H9 (cell line): ENCODE measurements around the gene HLA-DQB1. TPM values are rescaled to one million over a fixed set of nuclear protein-coding genes. Genes with fewer than 3 reads are reported as not detected.

Experiments used
- DNase-seq: peaks from one replicate; pipeline ENCODE4 v3.0.0-alpha.2; 2017
- H2AFZ ChIP-seq: one replicate; pipeline ENCODE4 v1.6.1; 2013; ENCODE audit warnings: mild to moderate bottlenecking, low read length, control low read depth, moderate library complexity
- H2AK5ac ChIP-seq: 2 replicates; pipeline ENCODE4 v1.6.1; 2013; ENCODE audit warnings: low read length, control low read depth, mixed read lengths; ENCODE audit not compliant: insufficient read length
- H2BK120ac ChIP-seq: one replicate; pipeline ENCODE4 v1.6.1; 2013; ENCODE audit warnings: low read depth, mild to moderate bottlenecking, low read length, control low read depth, inconsistent platforms; ENCODE audit not compliant: poor library complexity, severe bottlenecking
- H2BK12ac ChIP-seq: 2 replicates; pipeline ENCODE4 v1.6.1; 2013; ENCODE audit warnings: low read length, control low read depth, mixed read lengths, low read depth; ENCODE audit not compliant: insufficient read length
- H2BK15ac ChIP-seq: 2 replicates; pipeline ENCODE4 v1.6.1; 2013; ENCODE audit warnings: low read depth, low read length, control low read depth
- H2BK20ac ChIP-seq: one replicate; pipeline ENCODE4 v1.6.1; 2013; ENCODE audit warnings: low read depth, mild to moderate bottlenecking, low read length, control low read depth, inconsistent platforms; ENCODE audit not compliant: poor library complexity, severe bottlenecking
- H2BK5ac ChIP-seq: 2 replicates; pipeline ENCODE4 v1.6.1; 2013; ENCODE audit warnings: low read length, control low read depth, mixed read lengths; ENCODE audit not compliant: insufficient read length
- H3K14ac ChIP-seq: 2 replicates; pipeline ENCODE4 v1.6.1; 2013; ENCODE audit warnings: low read length, control low read depth; ENCODE audit not compliant: insufficient read depth
- H3K18ac ChIP-seq: 2 replicates; pipeline ENCODE4 v1.6.1; 2013; ENCODE audit warnings: low read depth, mild to moderate bottlenecking, mixed read lengths, low read length, control low read depth; ENCODE audit not compliant: insufficient read length
- H3K23ac ChIP-seq: 2 replicates; pipeline ENCODE4 v1.6.1; 2013; ENCODE audit warnings: low read length, control low read depth, mixed read lengths, low read depth; ENCODE audit not compliant: insufficient read length
- H3K23me2 ChIP-seq: 2 replicates; pipeline ENCODE4 v1.6.1; 2013; ENCODE audit warnings: low read depth, mild to moderate bottlenecking, mixed read lengths, low read length, control low read depth; ENCODE audit not compliant: insufficient read length, poor library complexity, severe bottlenecking
- H3K27ac ChIP-seq: 2 replicates; pipeline ENCODE4 v1.5.1; 2013; ENCODE audit warnings: low read length, control low read depth, mixed read lengths, low read depth; ENCODE audit not compliant: insufficient read length
- H3K27me3 ChIP-seq: 2 replicates; pipeline ENCODE4 v1.6.1; 2013; ENCODE audit warnings: low read length, control low read depth, inconsistent platforms; ENCODE audit not compliant: insufficient read depth
- H3K4ac ChIP-seq: 2 replicates; pipeline ENCODE4 v1.6.1; 2013; ENCODE audit warnings: low read depth, mild to moderate bottlenecking, control low read depth, inconsistent platforms, low read length, moderate library complexity
- H3K4me1 ChIP-seq: 2 replicates; pipeline ENCODE4 v1.6.1; 2013; ENCODE audit warnings: low read length, control low read depth, inconsistent platforms; ENCODE audit not compliant: insufficient read depth
- H3K4me2 ChIP-seq: 2 replicates; pipeline ENCODE4 v1.6.1; 2013; ENCODE audit warnings: low read length, control low read depth, mixed read lengths; ENCODE audit not compliant: insufficient read length, insufficient read depth
- H3K56ac ChIP-seq: 2 replicates; pipeline ENCODE4 v1.6.1; 2013; ENCODE audit warnings: low read depth, mild to moderate bottlenecking, mixed read lengths, low read length, control low read depth; ENCODE audit not compliant: insufficient read length
- H3K79me1 ChIP-seq: 2 replicates; pipeline ENCODE4 v1.6.1; 2013; ENCODE audit warnings: low read depth, mild to moderate bottlenecking, moderate library complexity, low read length, control low read depth, inconsistent platforms; ENCODE audit not compliant: insufficient read depth, poor library complexity, severe bottlenecking
- H3K79me2 ChIP-seq: 2 replicates; pipeline ENCODE4 v1.6.1; 2013; ENCODE audit warnings: low read length, control low read depth, inconsistent platforms; ENCODE audit not compliant: insufficient read depth
- H3K9ac ChIP-seq: 2 replicates; pipeline ENCODE4 v1.6.1; 2013; ENCODE audit warnings: low read length, control low read depth, mixed read lengths; ENCODE audit not compliant: insufficient read length; ENCODE audit errors: extremely low read depth
- H3K9me3 ChIP-seq: one replicate; pipeline ENCODE4 v1.6.1; 2013; ENCODE audit warnings: low read depth, low read length, inconsistent platforms; ENCODE audit not compliant: control insufficient read depth
- H3T11ph ChIP-seq: one replicate; pipeline ENCODE4 v1.6.1; 2013; ENCODE audit warnings: mild to moderate bottlenecking, low read length, control low read depth, inconsistent platforms
- H4K20me1 ChIP-seq: one replicate; pipeline ENCODE4 v1.6.1; 2013; ENCODE audit not compliant: control insufficient read depth, insufficient read length, insufficient read depth
- H4K5ac ChIP-seq: 2 replicates; pipeline ENCODE4 v1.6.1; 2013; ENCODE audit warnings: low read depth, mild to moderate bottlenecking, mixed read lengths, low read length, control low read depth; ENCODE audit not compliant: insufficient read length
- H4K8ac ChIP-seq: replicated peaks from 2 replicates; pipeline ENCODE4 v1.6.1; 2013; ENCODE audit warnings: low read length, control low read depth, mixed read lengths, low read depth; ENCODE audit not compliant: insufficient read length
- H4K91ac ChIP-seq: 2 replicates; pipeline ENCODE4 v1.6.1; 2013; ENCODE audit warnings: low read depth, mild to moderate bottlenecking, moderate library complexity, mixed read lengths, low read length, control low read depth; ENCODE audit not compliant: insufficient read length
- H3K27ac Mint-ChIP-seq, 3 experiments: 2 replicates in 2 of 3; 3 replicates in 1 of 3; pipeline ENCODE4 v1.8.0; 2020 to 2021; ENCODE audit warnings: mixed read lengths in 3 of 3, mild to moderate bottlenecking in 1 of 3, moderate library complexity in 1 of 3
- H3K27me3 Mint-ChIP-seq: 2 replicates; pipeline ENCODE4 v1.8.0; 2021; ENCODE audit warnings: low read depth, mild to moderate bottlenecking, moderate library complexity, mixed read lengths
- H3K36me3 Mint-ChIP-seq, 3 experiments: 2 replicates in 2 of 3; 3 replicates in 1 of 3; pipeline ENCODE4 v1.8.0; 2020 to 2021; ENCODE audit warnings: low read depth in 3 of 3, mixed read lengths in 3 of 3; ENCODE audit not compliant: insufficient read depth in 1 of 3
- H3K4me1 Mint-ChIP-seq, 2 experiments: 2 replicates each; pipeline ENCODE4 v1.8.0; 2020; ENCODE audit warnings: mixed read lengths in 2 of 2
- H3K4me3 Mint-ChIP-seq, 2 experiments: 2 replicates in 1 of 2; 3 replicates in 1 of 2; pipeline ENCODE4 v1.8.0; 2020 to 2021; ENCODE audit warnings: mild to moderate bottlenecking in 2 of 2, mixed read lengths in 2 of 2, moderate library complexity in 1 of 2
- H3K9me3 Mint-ChIP-seq, 2 experiments: 2 replicates in 1 of 2; 3 replicates in 1 of 2; pipeline ENCODE4 v1.8.0; 2020; ENCODE audit warnings: mild to moderate bottlenecking in 2 of 2, mixed read lengths in 2 of 2, moderate library complexity in 1 of 2
- WGBS: extraction: QIAGEN DNeasy Blood & Tissue Kit; methylation state at CpG from one replicate; pipeline ENCODE4 v1.1.7; 2013; ENCODE audit warnings: missing lambda C conversion rate, low lambda C conversion rate, mixed read lengths; ENCODE audit not compliant: insufficient read length; ENCODE audit errors: extremely low coverage; 5-methylcytosine and 5-hydroxymethylcytosine counted together
- total RNA-seq: library from RNA; stranded (reverse); gene quantifications from 2 replicates; pipeline ENCODE4 v1.2.1, GENCODE V29; 2021
- TF ChIP-seq, protein P1 (sequence below): fragments of 200-600 bp; sonication (generic); conservative IDR thresholded peaks from 3 replicates; pipeline ENCODE4 v1.8.0; 2021; ENCODE audit warnings: antibody characterized with exemption, mild to moderate bottlenecking

The HLA-DQB1 gene
- total RNA-seq, 1 experiment from 2014 or later = 41.0 TPM

DNA sequence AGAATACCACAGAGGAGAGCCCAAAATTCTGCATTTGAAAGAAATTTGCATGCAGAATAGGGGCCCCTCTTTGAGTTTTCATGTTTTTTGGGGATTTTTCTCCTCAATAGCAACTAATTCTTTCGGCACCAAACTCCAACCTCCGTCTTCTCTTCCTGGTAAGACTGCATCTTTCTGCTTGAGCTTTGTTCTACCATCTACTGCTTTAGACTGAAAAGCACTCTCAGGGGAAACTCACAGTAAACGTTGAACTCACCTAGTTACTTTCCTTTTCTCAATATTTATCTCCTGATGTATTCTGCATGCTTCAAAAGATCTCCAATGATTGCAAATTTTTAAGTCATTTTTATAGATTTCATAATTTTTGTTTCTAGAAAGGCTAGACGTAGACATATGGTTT, 36.9 kb upstream of the HLA-DQB1 start:
- Histone ChIP-seq H4K5ac (no peak overlapping the region), H3K23me2 (no peaks in the 10 kb centered on the region), H3K56ac (no peak overlapping the region), H3K27me3 (no peaks in the 10 kb centered on the region), H4K20me1 (no peaks in the 10 kb centered on the region), H2BK20ac (no peak overlapping the region), H3K23ac (no peak overlapping the region), H4K8ac (no peak overlapping the region), H3K79me2 (no peaks in the 10 kb centered on the region), H2BK15ac (no peak overlapping the region), H4K91ac (no peak overlapping the region), H3K9ac (no peak overlapping the region), H3K4me1 (no peaks in the 10 kb centered on the region), H3K4ac (no peak overlapping the region), H3K9me3 (no peaks in the 10 kb centered on the region), H2BK5ac (no peak overlapping the region), H3K4me2 (no peak overlapping the region), H3K18ac (no peak overlapping the region), H2AK5ac (no peak overlapping the region), H3T11ph (no peak overlapping the region), H2AFZ (no peak overlapping the region), H3K14ac (no peak overlapping the region), H3K27ac (no peak overlapping the region), H2BK12ac (no peak overlapping the region), H3K79me1 (no peaks in the 10 kb centered on the region), H2BK120ac (no peak overlapping the region)
- TF ChIP-seq, protein P1, sequence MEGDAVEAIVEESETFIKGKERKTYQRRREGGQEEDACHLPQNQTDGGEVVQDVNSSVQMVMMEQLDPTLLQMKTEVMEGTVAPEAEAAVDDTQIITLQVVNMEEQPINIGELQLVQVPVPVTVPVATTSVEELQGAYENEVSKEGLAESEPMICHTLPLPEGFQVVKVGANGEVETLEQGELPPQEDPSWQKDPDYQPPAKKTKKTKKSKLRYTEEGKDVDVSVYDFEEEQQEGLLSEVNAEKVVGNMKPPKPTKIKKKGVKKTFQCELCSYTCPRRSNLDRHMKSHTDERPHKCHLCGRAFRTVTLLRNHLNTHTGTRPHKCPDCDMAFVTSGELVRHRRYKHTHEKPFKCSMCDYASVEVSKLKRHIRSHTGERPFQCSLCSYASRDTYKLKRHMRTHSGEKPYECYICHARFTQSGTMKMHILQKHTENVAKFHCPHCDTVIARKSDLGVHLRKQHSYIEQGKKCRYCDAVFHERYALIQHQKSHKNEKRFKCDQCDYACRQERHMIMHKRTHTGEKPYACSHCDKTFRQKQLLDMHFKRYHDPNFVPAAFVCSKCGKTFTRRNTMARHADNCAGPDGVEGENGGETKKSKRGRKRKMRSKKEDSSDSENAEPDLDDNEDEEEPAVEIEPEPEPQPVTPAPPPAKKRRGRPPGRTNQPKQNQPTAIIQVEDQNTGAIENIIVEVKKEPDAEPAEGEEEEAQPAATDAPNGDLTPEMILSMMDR = no peak
- no CpG with 5 or more reads among the region's 4 CpGs for WGBS
- peaks cover 0 to 3% of the 10 kb centered on the region in 2 experiments; a peak in 2 of 4 replicates for H3K4me1 Mint-ChIP-seq
- no peak overlapping the region for H3K4me3 Mint-ChIP-seq
- no peak overlapping the region for H3K27ac Mint-ChIP-seq
- H3K36me3 Mint-ChIP-seq = no peaks in the 10 kb centered on the region; a peak in 1 of 7 replicates
- no peak for DNase-seq
- peaks cover 3 to 7% of the 10 kb centered on the region in 2 experiments; a peak in 4 of 5 replicates for H3K9me3 Mint-ChIP-seq
- H3K27me3 Mint-ChIP-seq = no peaks in the 10 kb centered on the region; the same call in 1 of the 2 replicates
